Breast epithelium (tissue), 3 donors: ENCODE measurements around the gene ATXN1.
"Not testable (repeated sequence)": the region's sequence is repeated elsewhere in the genome, so short reads cannot be mapped to it uniquely, and the experiment has no call there.

Experiments used
- CTCF ChIP-seq, 3 donors: fragments of 450-650 bp; IDR thresholded peaks; one replicate each; pipeline ENCODE4 v1.5.1; 2016 to 2017; ENCODE audit warnings: antibody characterized with exemption in 3 of 3, mild to moderate bottlenecking in 3 of 3, moderate library complexity in 3 of 3
- POLR2A ChIP-seq: fragments of 450-650 bp; IDR thresholded peaks from one replicate; pipeline ENCODE4 v1.6.1; 2016; ENCODE audit warnings: antibody characterized with exemption, mild to moderate bottlenecking, moderate library complexity
- POLR2AphosphoS5 ChIP-seq, 3 donors: sonication (generic); formaldehyde crosslinking; IDR thresholded peaks; one replicate each; pipeline ENCODE4 v1.6.1; 2017; ENCODE audit warnings: antibody characterized with exemption in 3 of 3

- TF ChIP-seq CTCF (IDR thresholded peaks at IDR 0.05); POLR2AphosphoS5 (IDR thresholded peaks at IDR 0.05); POLR2A: not testable (repeated sequence)
These were observed 379.3 kb downstream of the ATXN1 start for GRCh38 chr6:16381968-16382367.
